ENCODE results near the gene TCF4.
"Not testable (repeated sequence)": the region's sequence is repeated elsewhere in the genome, so short reads cannot be mapped to it uniquely, and the experiment has no call there.

TCF4 gene

DNA sequence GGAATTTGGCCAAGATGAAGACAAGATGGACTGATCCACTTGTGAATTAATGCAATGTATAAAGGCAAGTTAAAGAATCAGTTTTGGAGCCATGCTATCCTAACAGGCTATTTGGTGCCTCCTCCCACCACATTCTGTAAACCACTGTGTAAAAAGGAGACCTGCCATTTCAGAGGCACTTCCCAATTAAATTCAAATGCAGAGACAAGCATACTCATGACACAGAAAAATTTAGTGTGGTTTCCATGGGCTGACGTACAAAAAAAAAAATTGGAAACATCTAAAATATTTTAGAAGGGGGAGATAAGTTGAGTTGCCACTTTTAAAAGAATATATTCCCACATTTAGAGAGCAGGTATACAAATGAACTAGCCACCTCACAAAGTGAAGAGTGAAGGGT lies 112.1 kb downstream of the TCF4 start:
- DNase-seq (ENCODE audit: low spot score), result no peak

DNA sequence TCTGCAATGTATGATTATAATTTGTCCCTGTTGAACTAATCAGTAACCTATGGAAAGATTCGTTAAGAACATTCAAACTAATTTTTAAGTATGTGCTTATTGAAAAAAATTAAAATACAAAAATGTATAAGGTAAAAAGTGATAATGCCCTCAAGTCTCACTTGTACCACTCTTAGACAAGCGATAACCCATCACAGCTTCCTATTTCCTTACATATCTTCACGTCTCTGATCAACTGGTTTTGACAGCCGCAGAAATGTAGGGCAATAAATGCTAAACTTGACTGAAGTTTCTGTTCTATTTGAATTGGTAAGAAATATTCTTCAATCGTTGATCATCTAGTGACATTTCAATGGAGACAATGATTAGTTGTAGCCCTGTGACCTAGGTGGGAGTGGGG lies 112.5 kb downstream of the TCF4 start:
- DNase-seq (ENCODE audit: low spot score), result no peak

DNA sequence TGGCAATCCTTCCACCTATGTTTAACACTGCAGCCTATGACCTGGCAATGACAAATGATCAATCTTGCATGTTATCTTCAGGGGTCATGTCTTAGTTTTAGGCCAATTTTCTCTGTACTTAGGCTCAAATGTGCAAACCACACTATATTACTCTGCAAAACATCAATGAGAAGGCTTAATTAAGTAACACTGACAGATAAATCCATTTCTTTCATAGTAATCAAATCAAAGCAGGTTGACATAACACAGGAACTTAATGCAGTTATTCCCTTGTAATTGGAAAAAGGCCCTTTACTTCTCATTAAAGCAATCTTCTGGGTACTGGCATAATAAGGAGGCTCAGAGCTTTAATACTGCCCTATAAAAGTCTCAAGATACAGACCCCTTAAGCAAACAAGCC lies 114.4 kb downstream of the TCF4 start:
- DNase-seq (ENCODE audit: low spot score), result no peak

- DNase-seq (ENCODE audit: low spot score), result no peak
These were observed 114.9 kb downstream of the TCF4 start for GRCh38 chr18:55473058-55473457.

DNA sequence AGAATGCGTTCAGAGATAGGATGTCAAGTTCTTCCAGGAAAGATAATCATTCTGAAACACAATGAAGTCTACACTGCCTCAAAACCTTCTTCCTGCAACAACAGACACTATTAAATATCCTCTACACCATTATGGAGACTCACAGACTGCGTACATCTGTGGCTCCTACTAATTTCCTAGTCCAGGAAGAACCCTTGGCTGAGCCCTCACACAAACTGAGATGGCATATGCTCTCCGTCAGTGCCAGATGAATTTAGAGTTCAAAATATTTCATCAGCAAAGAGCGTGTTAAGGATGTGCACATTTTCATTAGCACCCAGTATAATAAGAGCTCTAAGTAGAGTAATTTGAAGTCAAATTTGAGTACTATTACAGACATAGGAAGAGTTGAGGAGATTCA lies 117.2 kb downstream of the TCF4 start:
- DNase-seq (ENCODE audit: low spot score), result no peak

DNA sequence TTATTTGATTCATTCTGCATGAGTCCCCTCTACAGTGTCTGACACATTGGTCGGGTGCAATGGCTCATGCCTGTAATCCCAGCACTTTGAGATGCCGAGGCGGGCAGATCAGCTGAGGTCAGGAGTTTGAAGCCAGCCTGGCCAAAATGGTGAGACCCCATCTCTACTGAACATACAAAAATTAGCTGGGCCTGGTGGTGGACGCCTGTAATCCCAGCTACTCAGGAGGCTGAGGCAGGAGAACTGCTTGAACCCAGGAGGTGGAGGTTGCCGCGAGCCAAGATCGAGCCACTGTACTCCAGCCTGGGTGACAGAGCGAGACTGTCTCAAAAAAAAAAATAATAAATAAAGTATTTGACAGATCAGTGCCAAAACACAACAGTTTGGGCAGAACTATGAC lies 118.9 kb downstream of the TCF4 start:
- DNase-seq (ENCODE audit: low spot score), result not testable (repeated sequence)

GRCh38 chr18:55466789-55467188 lies 121.2 kb downstream of the TCF4 start:
- DNase-seq (ENCODE audit: low spot score), result no peak

DNA sequence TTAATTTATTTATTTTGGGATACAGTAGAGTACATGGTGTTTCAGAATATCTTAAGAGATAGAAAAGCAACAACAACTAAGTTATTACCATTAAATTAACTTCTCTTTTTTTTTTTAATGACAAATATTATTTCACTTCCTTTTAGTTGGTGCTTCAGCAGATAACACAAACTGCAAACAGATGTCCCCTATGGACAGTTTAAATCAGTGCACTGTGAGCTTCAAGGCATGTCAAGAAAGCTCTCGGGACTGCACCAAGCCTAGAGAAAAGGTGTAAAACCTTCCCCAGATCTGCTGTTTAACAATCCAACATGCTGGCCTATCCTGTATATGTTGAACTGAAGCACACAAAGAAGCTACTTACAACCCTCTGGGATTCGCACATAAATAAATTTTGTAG lies 122.7 kb downstream of the TCF4 start:
- no peak for DNase-seq (ENCODE audit: low spot score)

- DNase-seq (ENCODE audit: low spot score), result no peak
These were observed 123.4 kb downstream of the TCF4 start for GRCh38 chr18:55464581-55464980.

GRCh38 chr18:55462652-55463051 lies 125.3 kb downstream of the TCF4 start:
- no peak for DNase-seq (ENCODE audit: low spot score)

DNA sequence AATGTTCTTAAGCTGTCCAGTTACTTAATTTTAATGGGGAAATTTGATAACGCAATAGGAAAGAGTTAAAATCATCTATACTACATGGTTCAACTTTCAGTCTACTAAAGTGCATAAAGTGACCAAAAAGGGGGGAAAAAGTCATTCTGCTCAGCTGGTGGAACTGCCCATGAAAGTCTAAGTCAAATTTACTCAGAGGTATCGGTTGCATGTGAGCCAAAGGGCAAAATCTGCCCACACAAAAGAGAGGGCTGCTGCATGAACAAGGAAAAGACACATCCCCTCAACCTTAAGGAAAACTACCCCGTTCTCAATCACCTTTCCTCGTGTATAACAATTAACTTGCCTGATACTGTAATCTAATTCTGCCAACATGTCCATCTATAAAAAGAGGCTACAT lies 126.1 kb downstream of the TCF4 start:
- no peak for DNase-seq (ENCODE audit: low spot score)

GRCh38 chr18:55458456-55459203 lies 129.4 kb downstream of the TCF4 start:
- no peak for DNase-seq (ENCODE audit: low spot score)

GRCh38 chr18:55457028-55457427 lies 131.0 kb downstream of the TCF4 start:
- no peak for DNase-seq (ENCODE audit: low spot score)

DNA sequence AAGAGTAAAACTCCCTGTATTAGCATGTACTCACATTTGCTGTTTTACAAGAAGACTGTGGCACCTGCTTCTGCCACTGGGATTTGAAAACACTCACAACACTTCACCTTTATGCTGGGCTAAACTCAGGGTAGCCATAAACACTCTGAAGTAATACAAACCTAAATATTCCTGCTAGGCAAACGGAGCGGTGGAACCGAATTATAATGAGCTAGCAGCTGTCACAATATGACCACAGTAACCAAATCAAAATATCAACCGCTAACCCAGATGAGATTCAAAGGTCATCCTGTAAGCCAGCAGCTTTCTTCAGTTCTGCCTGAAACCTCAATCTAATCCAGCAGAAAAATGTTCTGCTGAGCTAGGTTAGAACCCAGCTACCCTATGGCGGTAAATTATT lies 132.1 kb downstream of the TCF4 start:
- no peak for DNase-seq (ENCODE audit: low spot score)

DNA sequence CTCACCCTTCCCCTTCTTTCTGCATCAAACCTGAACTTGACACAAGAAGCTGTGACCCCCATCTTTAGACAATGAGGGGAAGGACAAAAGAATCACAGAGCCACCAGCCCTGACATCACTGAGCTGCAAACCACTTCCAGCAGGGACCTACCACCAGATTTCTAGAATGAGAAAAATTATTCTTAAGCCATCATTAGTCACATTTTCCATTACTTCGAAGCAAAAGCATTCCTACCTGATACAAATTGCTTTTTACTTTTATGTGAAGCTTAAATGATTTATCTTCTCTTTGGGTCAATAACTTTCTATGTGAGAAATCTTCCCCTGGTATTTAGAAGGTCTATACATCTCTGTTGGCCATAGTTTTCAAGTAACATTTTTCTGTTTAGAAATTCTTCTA lies 134.8 kb downstream of the TCF4 start:
- DNase-seq (ENCODE audit: low spot score), result no peak

DNA sequence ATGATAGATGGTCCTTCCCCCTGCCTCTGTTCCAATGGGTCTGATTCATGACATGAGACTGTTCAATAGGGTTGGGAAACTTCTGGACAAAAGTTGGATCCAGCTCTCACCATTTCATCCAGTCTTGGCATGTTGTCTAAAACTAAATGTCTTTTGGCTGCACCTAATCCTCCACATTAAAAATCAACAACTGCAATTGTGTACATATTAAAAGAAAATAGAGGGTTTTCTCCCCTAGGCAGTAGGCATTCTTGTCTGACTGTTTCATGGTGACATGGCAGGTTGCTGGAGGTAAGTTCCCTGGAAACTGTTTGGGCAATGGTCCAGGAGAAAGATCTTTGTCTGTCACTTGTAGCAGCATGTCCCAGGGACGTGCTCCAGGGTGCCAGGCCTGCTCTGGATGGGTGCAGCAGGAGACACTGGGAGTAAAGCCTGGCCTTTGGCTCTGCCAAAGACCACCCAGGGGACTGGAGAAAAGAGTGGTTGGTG lies 135.8 kb downstream of the TCF4 start:
- no peak for DNase-seq (ENCODE audit: low spot score)

DNA sequence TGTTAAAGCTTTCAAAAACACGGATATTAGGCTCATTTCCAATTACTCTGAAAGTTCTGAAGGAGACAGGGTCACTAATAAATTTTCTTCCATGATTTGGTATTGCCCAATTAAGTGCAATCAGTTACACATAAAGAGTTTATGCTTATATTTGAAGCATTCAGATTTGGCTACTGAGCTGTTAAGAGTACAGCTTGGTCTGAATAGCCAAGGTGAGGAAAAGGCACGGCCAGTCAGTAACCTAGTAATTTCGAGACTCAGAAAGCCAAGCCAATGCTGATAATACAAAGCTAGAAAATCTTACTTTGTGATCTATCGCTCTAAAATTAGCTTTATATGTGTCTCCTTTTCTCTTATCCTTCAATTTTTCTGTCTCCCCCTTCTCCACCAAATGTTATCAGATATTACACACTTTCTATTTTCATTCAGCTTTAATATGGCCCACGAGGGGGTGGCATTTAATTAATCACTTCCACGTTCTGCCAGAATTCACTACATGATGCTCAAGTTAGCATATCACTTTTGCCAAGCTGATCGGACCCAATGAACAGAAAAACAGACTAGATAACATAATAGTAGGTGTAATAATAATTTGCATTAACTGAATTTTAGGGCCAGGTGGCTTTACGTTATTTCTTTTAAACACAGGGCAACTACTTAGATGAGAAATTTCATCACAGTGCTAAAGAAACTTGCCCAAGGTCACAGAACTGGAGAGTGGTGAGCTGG lies 138.4 kb downstream of the TCF4 start:
- no peak for DNase-seq (ENCODE audit: low spot score)

- DNase-seq (ENCODE audit: low spot score), result no peak
These were observed 139.6 kb downstream of the TCF4 start for GRCh38 chr18:55448420-55448819.

DNA sequence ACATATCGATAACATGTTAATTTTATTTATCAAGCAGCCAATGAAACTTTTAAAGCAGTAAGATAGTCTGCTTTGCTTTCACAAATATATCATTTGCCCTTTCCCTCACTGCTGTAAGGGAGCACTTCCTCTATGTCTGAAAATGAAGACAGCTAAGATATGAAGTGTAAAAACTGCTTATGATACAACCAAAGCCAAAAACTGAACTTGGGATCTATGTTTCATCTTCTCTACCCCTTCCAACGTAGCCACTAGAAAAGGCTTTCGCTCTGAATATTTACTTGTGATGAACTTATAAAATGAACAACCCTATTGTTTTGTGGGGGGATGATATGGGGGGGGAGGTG lies 140.3 kb downstream of the TCF4 start:
- DNase-seq (ENCODE audit: low spot score), result no peak

GRCh38 chr18:55446996-55447671 lies 140.9 kb downstream of the TCF4 start:
- DNase-seq (ENCODE audit: low spot score), result no peak

DNA sequence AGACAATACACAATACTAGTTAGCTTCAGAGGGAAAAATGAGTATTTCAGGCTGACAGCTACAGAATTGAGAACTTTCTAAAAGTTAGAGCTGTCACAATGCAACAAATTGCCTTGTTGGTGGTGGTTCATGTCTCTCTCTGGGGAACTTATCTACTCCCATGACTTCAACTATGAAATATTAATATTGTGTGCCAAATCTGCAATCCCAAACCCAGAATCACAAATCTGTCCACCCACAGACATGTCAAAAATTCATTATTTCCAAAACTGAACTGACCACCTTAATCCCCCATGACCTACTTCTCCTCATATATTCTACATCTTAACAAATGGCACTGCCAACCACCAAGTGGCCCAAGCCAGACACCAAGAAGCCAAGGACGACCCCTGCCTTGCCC lies 143.5 kb downstream of the TCF4 start:
- no peak for DNase-seq (ENCODE audit: low spot score)

- no peak for DNase-seq (ENCODE audit: low spot score)
These were observed 144.2 kb downstream of the TCF4 start for GRCh38 chr18:55443776-55444175.

- DNase-seq (ENCODE audit: low spot score), result no peak
These were observed 145.4 kb downstream of the TCF4 start for GRCh38 chr18:55442561-55442960.
